ENCODE data around the gene CCDC157.

GRCh38 chr22:30308518-30309230 is 48.1 kb upstream of the CCDC157 start:
- TF ChIP-seq SIN3A (IDR thresholded peaks at IDR 0.05; ENCODE audit: borderline replicate concordance, insufficient read depth, low read length) (no peak), POLR2AphosphoS5 (IDR thresholded peaks at IDR 0.05; ENCODE audit: low read depth, low read length) (no peak), REST (IDR thresholded peaks at IDR 0.05; ENCODE audit: insufficient read depth in 1 of 2, low read depth in 2 of 2, low read length in 2 of 2) (no peak), TAF1 (IDR thresholded peaks at IDR 0.05; ENCODE audit: borderline replicate concordance, insufficient read depth, low read length) (no peak)

Measured in PFSK-1 (cell line).